ENCODE measurements around the gene GLI2. TPM values are rescaled to one million over a fixed set of nuclear protein-coding genes. Genes with fewer than 3 reads are reported as not detected.

Gene GLI2
- polyA plus RNA-seq, 2 of the 4 experiments (the other 2 are of a cell fraction), result 5.6 to 12.5 TPM

DNA sequence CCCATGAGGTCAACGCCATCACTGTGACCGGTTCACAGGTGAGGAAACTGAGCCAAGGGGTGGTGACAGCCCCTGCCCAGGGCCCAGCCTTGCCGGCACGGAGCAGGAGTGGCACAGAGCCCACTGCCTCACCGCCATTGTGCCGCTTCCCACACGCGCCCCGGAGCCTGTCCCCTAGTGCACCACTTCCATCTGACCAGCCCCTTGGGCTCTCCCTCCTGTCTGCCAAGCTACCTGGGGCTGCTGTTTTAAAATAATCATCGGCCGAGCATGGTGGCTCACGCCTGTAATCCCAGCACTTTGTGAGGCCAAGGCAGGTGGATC is 49.7 kb upstream of the GLI2 start:
- ATAC-seq (no peak), FAIRE-seq (no peak), DNase-seq (ENCODE audit: low read depth in 1 of 2, low spot score in 1 of 2) (no peak)
- Histone ChIP-seq H3K4me3 (no peak overlapping the region), H3K9me3 (no peaks in the 10 kb centered on the region), H3K4me2 (no peak overlapping the region), H3K4me1 (no peaks in the 10 kb centered on the region), H3K27ac (no peak overlapping the region)
- 85% methylated on average over 12 of the region's 12 CpGs for WGBS (ENCODE audit: missing lambda C conversion rate)
- CTCF ChIA-PET, result interaction anchor here (1.1 to 22.6 kb wide), 6 partner anchors 9 to 416 kb away, joined by 3 to 858 read pairs (median 10); no protein-coding TSS in a partner anchor
- POLR2A ChIA-PET, result interaction anchor here (1.0 kb wide), 1 partner anchor 389 kb away, joined by 3 read pairs; no protein-coding TSS in a partner anchor
- TF ChIP-seq NFE2L2 (conservative IDR thresholded peaks at IDR 0.05; ENCODE audit: low read length) (no peak), PHF8 (IDR thresholded peaks at IDR 0.05; ENCODE audit: borderline replicate concordance, low read depth) (no peak), EHF (CRISPR knock-in tag; IDR thresholded peaks at IDR 0.05) (no peak), CHD4 (IDR thresholded peaks at IDR 0.05; ENCODE audit: borderline replicate concordance) (no peak), FOSB (CRISPR knock-in tag; IDR thresholded peaks at IDR 0.05) (no peak), RCOR1 (IDR thresholded peaks at IDR 0.05; ENCODE audit: low read depth, low read length) (no peak), FOXS1 (CRISPR knock-in tag; IDR thresholded peaks at IDR 0.05) (no peak), RAD21 (conservative IDR thresholded peaks at IDR 0.05 in 1 of 2, IDR thresholded peaks at IDR 0.05 in 1 of 2) (no peak), EP300 (IDR thresholded peaks at IDR 0.05) (no peak), HOXB13 (CRISPR knock-in tag; IDR thresholded peaks at IDR 0.05; ENCODE audit: low read depth) (no peak), ZSCAN20 (CRISPR knock-in tag; IDR thresholded peaks at IDR 0.05) (no peak), CBX8 (IDR thresholded peaks at IDR 0.05) (no peak), ZC3H11A (IDR thresholded peaks at IDR 0.05) (no peak), SMC3 (IDR thresholded peaks at IDR 0.05) (no peak)
- TF ChIP-seq, protein P1, sequence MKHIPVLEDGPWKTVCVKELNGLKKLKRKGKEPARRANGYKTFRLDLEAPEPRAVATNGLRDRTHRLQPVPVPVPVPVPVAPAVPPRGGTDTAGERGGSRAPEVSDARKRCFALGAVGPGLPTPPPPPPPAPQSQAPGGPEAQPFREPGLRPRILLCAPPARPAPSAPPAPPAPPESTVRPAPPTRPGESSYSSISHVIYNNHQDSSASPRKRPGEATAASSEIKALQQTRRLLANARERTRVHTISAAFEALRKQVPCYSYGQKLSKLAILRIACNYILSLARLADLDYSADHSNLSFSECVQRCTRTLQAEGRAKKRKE (CRISPR knock-in tag; IDR thresholded peaks at IDR 0.05; ENCODE audit: low read depth), result no peak
- TF ChIP-seq, protein P2, sequence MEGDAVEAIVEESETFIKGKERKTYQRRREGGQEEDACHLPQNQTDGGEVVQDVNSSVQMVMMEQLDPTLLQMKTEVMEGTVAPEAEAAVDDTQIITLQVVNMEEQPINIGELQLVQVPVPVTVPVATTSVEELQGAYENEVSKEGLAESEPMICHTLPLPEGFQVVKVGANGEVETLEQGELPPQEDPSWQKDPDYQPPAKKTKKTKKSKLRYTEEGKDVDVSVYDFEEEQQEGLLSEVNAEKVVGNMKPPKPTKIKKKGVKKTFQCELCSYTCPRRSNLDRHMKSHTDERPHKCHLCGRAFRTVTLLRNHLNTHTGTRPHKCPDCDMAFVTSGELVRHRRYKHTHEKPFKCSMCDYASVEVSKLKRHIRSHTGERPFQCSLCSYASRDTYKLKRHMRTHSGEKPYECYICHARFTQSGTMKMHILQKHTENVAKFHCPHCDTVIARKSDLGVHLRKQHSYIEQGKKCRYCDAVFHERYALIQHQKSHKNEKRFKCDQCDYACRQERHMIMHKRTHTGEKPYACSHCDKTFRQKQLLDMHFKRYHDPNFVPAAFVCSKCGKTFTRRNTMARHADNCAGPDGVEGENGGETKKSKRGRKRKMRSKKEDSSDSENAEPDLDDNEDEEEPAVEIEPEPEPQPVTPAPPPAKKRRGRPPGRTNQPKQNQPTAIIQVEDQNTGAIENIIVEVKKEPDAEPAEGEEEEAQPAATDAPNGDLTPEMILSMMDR (IDR thresholded peaks at IDR 0.05), result no peak
- TF ChIP-seq, protein P3, sequence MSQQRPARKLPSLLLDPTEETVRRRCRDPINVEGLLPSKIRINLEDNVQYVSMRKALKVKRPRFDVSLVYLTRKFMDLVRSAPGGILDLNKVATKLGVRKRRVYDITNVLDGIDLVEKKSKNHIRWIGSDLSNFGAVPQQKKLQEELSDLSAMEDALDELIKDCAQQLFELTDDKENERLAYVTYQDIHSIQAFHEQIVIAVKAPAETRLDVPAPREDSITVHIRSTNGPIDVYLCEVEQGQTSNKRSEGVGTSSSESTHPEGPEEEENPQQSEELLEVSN (IDR thresholded peaks at IDR 0.05; ENCODE audit: borderline replicate concordance, low read depth), result no peak
- TF ChIP-seq, protein P4, sequence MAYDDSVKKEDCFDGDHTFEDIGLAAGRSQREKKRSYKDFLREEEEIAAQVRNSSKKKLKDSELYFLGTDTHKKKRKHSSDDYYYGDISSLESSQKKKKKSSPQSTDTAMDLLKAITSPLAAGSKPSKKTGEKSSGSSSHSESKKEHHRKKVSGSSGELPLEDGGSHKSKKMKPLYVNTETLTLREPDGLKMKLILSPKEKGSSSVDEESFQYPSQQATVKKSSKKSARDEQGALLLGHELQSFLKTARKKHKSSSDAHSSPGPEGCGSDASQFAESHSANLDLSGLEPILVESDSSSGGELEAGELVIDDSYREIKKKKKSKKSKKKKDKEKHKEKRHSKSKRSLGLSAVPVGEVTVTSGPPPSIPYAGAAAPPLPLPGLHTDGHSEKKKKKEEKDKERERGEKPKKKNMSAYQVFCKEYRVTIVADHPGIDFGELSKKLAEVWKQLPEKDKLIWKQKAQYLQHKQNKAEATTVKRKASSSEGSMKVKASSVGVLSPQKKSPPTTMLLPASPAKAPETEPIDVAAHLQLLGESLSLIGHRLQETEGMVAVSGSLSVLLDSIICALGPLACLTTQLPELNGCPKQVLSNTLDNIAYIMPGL (CRISPR knock-in tag; IDR thresholded peaks at IDR 0.05; ENCODE audit: borderline replicate concordance), result no peak
- TF ChIP-seq, protein P5, sequence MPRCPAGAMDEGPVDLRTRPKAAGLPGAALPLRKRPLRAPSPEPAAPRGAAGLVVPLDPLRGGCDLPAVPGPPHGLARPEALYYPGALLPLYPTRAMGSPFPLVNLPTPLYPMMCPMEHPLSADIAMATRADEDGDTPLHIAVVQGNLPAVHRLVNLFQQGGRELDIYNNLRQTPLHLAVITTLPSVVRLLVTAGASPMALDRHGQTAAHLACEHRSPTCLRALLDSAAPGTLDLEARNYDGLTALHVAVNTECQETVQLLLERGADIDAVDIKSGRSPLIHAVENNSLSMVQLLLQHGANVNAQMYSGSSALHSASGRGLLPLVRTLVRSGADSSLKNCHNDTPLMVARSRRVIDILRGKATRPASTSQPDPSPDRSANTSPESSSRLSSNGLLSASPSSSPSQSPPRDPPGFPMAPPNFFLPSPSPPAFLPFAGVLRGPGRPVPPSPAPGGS (IDR thresholded peaks at IDR 0.05), result no peak
- TF ChIP-seq, protein P6, sequence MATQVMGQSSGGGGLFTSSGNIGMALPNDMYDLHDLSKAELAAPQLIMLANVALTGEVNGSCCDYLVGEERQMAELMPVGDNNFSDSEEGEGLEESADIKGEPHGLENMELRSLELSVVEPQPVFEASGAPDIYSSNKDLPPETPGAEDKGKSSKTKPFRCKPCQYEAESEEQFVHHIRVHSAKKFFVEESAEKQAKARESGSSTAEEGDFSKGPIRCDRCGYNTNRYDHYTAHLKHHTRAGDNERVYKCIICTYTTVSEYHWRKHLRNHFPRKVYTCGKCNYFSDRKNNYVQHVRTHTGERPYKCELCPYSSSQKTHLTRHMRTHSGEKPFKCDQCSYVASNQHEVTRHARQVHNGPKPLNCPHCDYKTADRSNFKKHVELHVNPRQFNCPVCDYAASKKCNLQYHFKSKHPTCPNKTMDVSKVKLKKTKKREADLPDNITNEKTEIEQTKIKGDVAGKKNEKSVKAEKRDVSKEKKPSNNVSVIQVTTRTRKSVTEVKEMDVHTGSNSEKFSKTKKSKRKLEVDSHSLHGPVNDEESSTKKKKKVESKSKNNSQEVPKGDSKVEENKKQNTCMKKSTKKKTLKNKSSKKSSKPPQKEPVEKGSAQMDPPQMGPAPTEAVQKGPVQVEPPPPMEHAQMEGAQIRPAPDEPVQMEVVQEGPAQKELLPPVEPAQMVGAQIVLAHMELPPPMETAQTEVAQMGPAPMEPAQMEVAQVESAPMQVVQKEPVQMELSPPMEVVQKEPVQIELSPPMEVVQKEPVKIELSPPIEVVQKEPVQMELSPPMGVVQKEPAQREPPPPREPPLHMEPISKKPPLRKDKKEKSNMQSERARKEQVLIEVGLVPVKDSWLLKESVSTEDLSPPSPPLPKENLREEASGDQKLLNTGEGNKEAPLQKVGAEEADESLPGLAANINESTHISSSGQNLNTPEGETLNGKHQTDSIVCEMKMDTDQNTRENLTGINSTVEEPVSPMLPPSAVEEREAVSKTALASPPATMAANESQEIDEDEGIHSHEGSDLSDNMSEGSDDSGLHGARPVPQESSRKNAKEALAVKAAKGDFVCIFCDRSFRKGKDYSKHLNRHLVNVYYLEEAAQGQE (IDR thresholded peaks at IDR 0.05), result no peak

Measured in A549 (cell line).